ENCODE measurements around the gene TOR4A. TPM values are rescaled to one million over a fixed set of nuclear protein-coding genes. Genes with fewer than 3 reads are reported as not detected.

The TOR4A gene
- total RNA-seq, 2 experiments from 2014 or later, result 11.7 to 22.3 TPM

GRCh38 chr9:137275588-137276472 is 1.7 kb upstream of the TOR4A start:
- Histone ChIP-seq H3K9me3 (ENCODE audit: low read length) (no peaks in the 10 kb centered on the region), H3K9me2 (ENCODE audit: insufficient read depth, low read length) (no peaks in the 10 kb centered on the region), H4K20me1 (ENCODE audit: insufficient read depth, low read length) (no peaks in the 10 kb centered on the region), H3K4me1 (ENCODE audit: insufficient read depth, low read length, poor library complexity, severe bottlenecking) (peaks cover 65% of the 10 kb centered on the region), H3K27ac (ENCODE audit: low read depth, low read length, poor library complexity, severe bottlenecking) (peak overlapping the region; percentile 77), H3K36me3 (ENCODE audit: insufficient read depth, low read length) (peaks cover 22% of the 10 kb centered on the region; the same call in 1 of the 2 replicates), H3K79me2 (ENCODE audit: insufficient read depth, low read depth, low read length) (no peaks in the 10 kb centered on the region), H2AFZ (ENCODE audit: low read length) (no peak overlapping the region), H3K4me3 (ENCODE audit: low read depth, low read length, poor library complexity, severe bottlenecking) (peak overlapping the region; percentile 69), H3K4me2 (ENCODE audit: low read length) (peak overlapping the region; percentile 81)
- ChIA-PET CTCF (ENCODE audit: unreplicated experiment) (no interaction called here), POLR2A (no interaction called here)
- no peak for DNase-seq (ENCODE audit: low spot score)
- intact Hi-C loops (cut with micrococcal nuclease; ENCODE audit: unreplicated experiment), result loop anchor here (2.0 kb wide), 1 partner anchor 35 kb away; the partner anchor contains the start of gene TUBB4B
- TF ChIP-seq CTCF (conservative IDR thresholded peaks at IDR 0.05; ENCODE audit: low read length) (no peak), EZH2phosphoT487 (IDR thresholded peaks at IDR 0.05; ENCODE audit: borderline replicate concordance, low read depth, low read length) (no peak)
- no TSS peak for BruUV-seq (replicated peaks)

GRCh38 chr9:137276473-137277328 is 825 bp upstream of the TOR4A start:
- TF ChIP-seq EZH2phosphoT487 (IDR thresholded peaks at IDR 0.05; ENCODE audit: borderline replicate concordance, low read depth, low read length) (no peak), CTCF (conservative IDR thresholded peaks at IDR 0.05; ENCODE audit: low read length) (no peak)
- Histone ChIP-seq H2AFZ (ENCODE audit: low read length) (no peak overlapping the region), H3K4me3 (ENCODE audit: low read depth, low read length, poor library complexity, severe bottlenecking) (peak overlapping the region; percentile 69), H3K36me3 (ENCODE audit: insufficient read depth, low read length) (peaks cover 18% of the 10 kb centered on the region; the same call in 1 of the 2 replicates), H3K79me2 (ENCODE audit: insufficient read depth, low read depth, low read length) (no peaks in the 10 kb centered on the region), H3K4me2 (ENCODE audit: low read length) (peak overlapping the region; percentile 81), H3K4me1 (ENCODE audit: insufficient read depth, low read length, poor library complexity, severe bottlenecking) (peaks cover 64% of the 10 kb centered on the region), H3K9me2 (ENCODE audit: insufficient read depth, low read length) (no peaks in the 10 kb centered on the region), H3K27ac (ENCODE audit: low read depth, low read length, poor library complexity, severe bottlenecking) (peak overlapping the region; percentile 77), H4K20me1 (ENCODE audit: insufficient read depth, low read length) (no peaks in the 10 kb centered on the region), H3K9me3 (ENCODE audit: low read length) (no peaks in the 10 kb centered on the region)
- ChIA-PET CTCF (ENCODE audit: unreplicated experiment) (interaction anchor here (0.8 kb wide), 1 partner anchor 10 kb away, joined by 7 read pairs; no protein-coding TSS in a partner anchor), POLR2A (interaction anchor here (0.9 to 1.5 kb wide), 3 partner anchors 8 to 44 kb away, joined by 3 to 4 read pairs (median 3); no protein-coding TSS in a partner anchor)
- peak; percentile 53 for DNase-seq (ENCODE audit: low spot score)
- intact Hi-C loops (cut with micrococcal nuclease; ENCODE audit: unreplicated experiment), result loop anchor here (1.0 to 2.0 kb wide), 2 partner anchors 8 to 36 kb away; partner anchors contain the start of gene TUBB4B
- TSS peak; percentile 81 for BruUV-seq (replicated peaks)
